ENCODE results near the gene CD6. TPM values are rescaled to one million over a fixed set of nuclear protein-coding genes. Genes with fewer than 3 reads are reported as not detected.

The CD6 gene
- polyA plus RNA-seq, 2 donors = 1.3 to 1.4 TPM

- Histone ChIP-seq H3K27ac (ENCODE audit: low read depth in 2 of 2, low read length in 1 of 2) (no peak overlapping the region), H3K27me3 (ENCODE audit: control insufficient read depth in 1 of 2, insufficient read depth in 2 of 2, low read length in 2 of 2) (no peaks in the 10 kb centered on the region), H3K4me3 (ENCODE audit: low read depth in 1 of 2, low read length in 2 of 2) (no peak overlapping the region), H3K36me3 (ENCODE audit: control insufficient read depth in 2 of 2, insufficient read depth in 2 of 2, low read length in 1 of 2) (no peaks in the 10 kb centered on the region), H3K9me3 (ENCODE audit: control insufficient read depth in 2 of 2, insufficient read depth in 1 of 2, low read depth in 1 of 2, low read length in 1 of 2) (no peaks in the 10 kb centered on the region), H3K4me1 (ENCODE audit: control insufficient read depth in 2 of 2, insufficient read depth in 2 of 2, low read length in 1 of 2) (no peaks in the 10 kb centered on the region)
- WGBS, 2 donors = 82 to 88% methylated on average over 3 of the region's 3 CpGs
These were observed 83.0 kb downstream of the CD6 start for GRCh38 chr11:61054513-61054912.

- Histone ChIP-seq H3K4me3 (ENCODE audit: low read depth in 1 of 2, low read length in 2 of 2) (no peak overlapping the region), H3K36me3 (ENCODE audit: control insufficient read depth in 2 of 2, insufficient read depth in 2 of 2, low read length in 1 of 2) (no peaks in the 10 kb centered on the region), H3K9me3 (ENCODE audit: control insufficient read depth in 2 of 2, insufficient read depth in 1 of 2, low read depth in 1 of 2, low read length in 1 of 2) (no peaks in the 10 kb centered on the region), H3K27ac (ENCODE audit: low read depth in 2 of 2, low read length in 1 of 2) (no peak overlapping the region), H3K27me3 (ENCODE audit: control insufficient read depth in 1 of 2, insufficient read depth in 2 of 2, low read length in 2 of 2) (no peaks in the 10 kb centered on the region), H3K4me1 (ENCODE audit: control insufficient read depth in 2 of 2, insufficient read depth in 2 of 2, low read length in 1 of 2) (no peaks in the 10 kb centered on the region)
- 82 to 83% methylated on average over 16 of the region's 16 CpGs for WGBS, 2 donors
These were observed 83.6 kb downstream of the CD6 start for GRCh38 chr11:61054927-61055562.

DNA sequence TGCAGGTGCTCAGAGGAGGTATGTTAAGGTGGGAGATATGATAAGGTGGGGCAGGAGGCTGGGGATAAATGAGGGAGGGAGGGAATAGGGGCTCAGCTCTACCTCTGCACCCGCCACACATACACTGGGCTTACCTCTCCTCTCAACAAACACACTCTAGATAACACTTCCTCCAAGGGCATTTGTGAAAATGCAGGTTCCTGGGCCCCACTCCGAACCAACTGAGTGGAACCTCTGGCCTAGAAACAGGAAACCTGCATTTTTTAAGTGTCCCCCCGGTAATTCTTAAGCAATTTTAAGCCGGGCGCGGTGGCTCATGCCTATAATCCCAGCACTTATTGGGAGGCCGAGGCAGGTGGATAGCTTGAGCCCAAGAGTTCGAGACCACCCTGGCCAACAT, 84.3 kb downstream of the CD6 start:
- H3K9me3 ChIP-seq (ENCODE audit: control insufficient read depth in 2 of 2, insufficient read depth in 1 of 2, low read depth in 1 of 2, low read length in 1 of 2) = no peaks in the 10 kb centered on the region
- peaks cover 0 to 2% of the 10 kb centered on the region in 2 donors for H3K4me1 ChIP-seq (ENCODE audit: control insufficient read depth in 2 of 2, insufficient read depth in 2 of 2, low read length in 1 of 2)
- H3K27me3 ChIP-seq (ENCODE audit: control insufficient read depth in 1 of 2, insufficient read depth in 2 of 2, low read length in 2 of 2) = no peaks in the 10 kb centered on the region
- H3K27ac ChIP-seq (ENCODE audit: low read depth in 2 of 2, low read length in 1 of 2) = no peak overlapping the region
- no peaks in the 10 kb centered on the region for H3K36me3 ChIP-seq (ENCODE audit: control insufficient read depth in 2 of 2, insufficient read depth in 2 of 2, low read length in 1 of 2)
- H3K4me3 ChIP-seq (ENCODE audit: low read depth in 1 of 2, low read length in 2 of 2) = no peak overlapping the region
- 92 to 96% methylated on average over 8 of the region's 8 CpGs for WGBS, 2 donors

DNA sequence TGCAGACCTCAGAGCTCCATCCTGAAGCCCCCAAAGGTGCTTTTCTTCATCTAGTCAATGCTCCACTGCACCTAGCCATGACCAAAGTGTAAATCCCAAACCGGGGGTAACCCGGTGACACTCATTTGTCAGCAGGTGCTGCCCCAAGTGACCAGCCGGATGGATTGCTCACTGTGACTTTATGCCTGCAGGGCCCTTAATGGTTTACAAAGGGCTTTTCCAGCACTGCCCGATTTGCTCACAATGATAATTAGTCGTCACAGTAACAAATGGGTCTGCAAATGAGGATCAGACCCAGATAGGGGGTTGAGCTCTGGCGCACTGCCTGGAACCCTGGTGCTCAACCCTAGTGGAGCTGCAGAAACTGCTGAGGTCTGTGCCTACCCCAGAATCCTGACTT, 85.1 kb downstream of the CD6 start:
- Histone ChIP-seq H3K4me3 (ENCODE audit: low read depth in 1 of 2, low read length in 2 of 2) (no peak overlapping the region), H3K36me3 (ENCODE audit: control insufficient read depth in 2 of 2, insufficient read depth in 2 of 2, low read length in 1 of 2) (no peaks in the 10 kb centered on the region)
- 72 to 74% methylated on average over 6 of the region's 6 CpGs for WGBS, 2 donors

GRCh38 chr11:61056981-61057380, 85.5 kb downstream of the CD6 start:
- H3K9me3 ChIP-seq (ENCODE audit: control insufficient read depth in 2 of 2, insufficient read depth in 1 of 2, low read depth in 1 of 2, low read length in 1 of 2) = no peaks in the 10 kb centered on the region
- H3K27ac ChIP-seq (ENCODE audit: low read depth in 2 of 2, low read length in 1 of 2) = no peak overlapping the region
- no peaks in the 10 kb centered on the region for H3K36me3 ChIP-seq (ENCODE audit: control insufficient read depth in 2 of 2, insufficient read depth in 2 of 2, low read length in 1 of 2)
- 83 to 87% methylated on average over 7 of the region's 7 CpGs for WGBS, 2 donors
- H3K27me3 ChIP-seq (ENCODE audit: control insufficient read depth in 1 of 2, insufficient read depth in 2 of 2, low read length in 2 of 2) = no peaks in the 10 kb centered on the region
- peaks cover 0 to 2% of the 10 kb centered on the region in 2 donors for H3K4me1 ChIP-seq (ENCODE audit: control insufficient read depth in 2 of 2, insufficient read depth in 2 of 2, low read length in 1 of 2)
- no peak overlapping the region for H3K4me3 ChIP-seq (ENCODE audit: low read depth in 1 of 2, low read length in 2 of 2)

More for the DNA sequence above, 85.1 kb downstream of the CD6 start:
- H3K9me3 ChIP-seq (ENCODE audit: control insufficient read depth in 2 of 2, insufficient read depth in 1 of 2, low read depth in 1 of 2, low read length in 1 of 2) = no peaks in the 10 kb centered on the region
- H3K27ac ChIP-seq (ENCODE audit: low read depth in 2 of 2, low read length in 1 of 2) = no peak overlapping the region
- peaks cover 0 to 2% of the 10 kb centered on the region in 2 donors for H3K4me1 ChIP-seq (ENCODE audit: control insufficient read depth in 2 of 2, insufficient read depth in 2 of 2, low read length in 1 of 2)
- H3K27me3 ChIP-seq (ENCODE audit: control insufficient read depth in 1 of 2, insufficient read depth in 2 of 2, low read length in 2 of 2) = no peaks in the 10 kb centered on the region

DNA sequence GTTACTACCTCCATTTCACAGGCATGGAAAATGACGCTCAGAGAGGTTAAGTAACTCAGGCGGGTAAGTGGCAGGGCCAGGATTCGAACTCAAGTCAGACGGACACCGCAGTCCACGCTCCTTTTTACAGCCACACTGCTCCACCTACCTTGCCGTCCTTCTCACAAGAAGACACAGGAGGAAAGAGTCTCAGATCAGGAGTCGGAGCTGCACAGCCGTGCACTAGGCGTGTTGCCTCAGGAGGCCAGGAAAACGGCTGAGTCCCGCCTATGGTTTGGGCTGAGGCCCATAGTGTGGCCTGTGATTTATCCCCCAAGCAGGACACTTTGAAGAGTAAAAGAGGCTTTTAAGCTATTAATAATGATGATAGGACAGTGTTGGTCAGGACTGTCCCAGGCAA, 86.1 kb downstream of the CD6 start:
- Histone ChIP-seq H3K27me3 (ENCODE audit: control insufficient read depth in 1 of 2, insufficient read depth in 2 of 2, low read length in 2 of 2) (no peaks in the 10 kb centered on the region), H3K4me1 (ENCODE audit: control insufficient read depth in 2 of 2, insufficient read depth in 2 of 2, low read length in 1 of 2) (peaks cover 0 to 2% of the 10 kb centered on the region in 2 donors), H3K4me3 (ENCODE audit: low read depth in 1 of 2, low read length in 2 of 2) (no peak overlapping the region), H3K27ac (ENCODE audit: low read depth in 2 of 2, low read length in 1 of 2) (no peak overlapping the region), H3K9me3 (ENCODE audit: control insufficient read depth in 2 of 2, insufficient read depth in 1 of 2, low read depth in 1 of 2, low read length in 1 of 2) (no peaks in the 10 kb centered on the region), H3K36me3 (ENCODE audit: control insufficient read depth in 2 of 2, insufficient read depth in 2 of 2, low read length in 1 of 2) (no peaks in the 10 kb centered on the region)
- 91 to 92% methylated on average over 12 of the region's 12 CpGs for WGBS, 2 donors

DNA sequence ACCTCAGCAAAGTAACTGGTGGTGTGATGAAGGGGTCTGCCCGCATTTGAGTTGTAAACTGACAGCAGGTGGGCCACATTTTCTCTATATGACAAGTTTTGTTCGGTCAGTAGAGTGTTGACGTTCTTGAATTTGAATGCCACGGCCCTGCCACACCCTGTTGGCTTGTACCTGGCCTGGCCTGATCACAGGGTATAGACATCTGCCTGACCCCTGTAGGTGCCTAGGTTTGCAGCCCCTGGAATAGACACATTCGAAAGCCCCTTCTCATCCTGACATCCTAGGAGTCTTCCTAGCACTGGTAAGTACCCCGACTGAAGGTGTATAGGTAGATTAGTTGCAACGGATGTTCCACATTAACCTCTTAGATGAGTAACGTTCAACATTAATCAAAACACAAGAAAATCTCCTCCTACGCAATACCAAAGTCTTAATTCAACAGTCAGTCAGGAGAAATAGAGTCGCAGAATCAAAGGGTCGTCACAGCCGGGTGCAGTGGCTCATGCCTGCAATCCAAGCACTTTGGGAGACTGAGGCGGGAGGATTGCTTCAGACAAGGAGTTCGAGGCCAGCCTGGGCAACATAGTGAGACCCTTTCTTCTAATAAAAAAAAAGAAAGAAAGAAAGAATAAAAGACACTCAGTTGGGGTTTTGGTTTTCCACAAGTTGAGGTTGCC, 87.2 kb downstream of the CD6 start:
- no peaks in the 10 kb centered on the region for H3K36me3 ChIP-seq (ENCODE audit: control insufficient read depth in 2 of 2, insufficient read depth in 2 of 2, low read length in 1 of 2)
- no peak overlapping the region for H3K27ac ChIP-seq (ENCODE audit: low read depth in 2 of 2, low read length in 1 of 2)
- H3K4me3 ChIP-seq (ENCODE audit: low read depth in 1 of 2, low read length in 2 of 2) = no peak overlapping the region
- no peaks in the 10 kb centered on the region for H3K27me3 ChIP-seq (ENCODE audit: control insufficient read depth in 1 of 2, insufficient read depth in 2 of 2, low read length in 2 of 2)
- 88 to 89% methylated on average over 14 of the region's 14 CpGs for WGBS, 2 donors
- no peaks in the 10 kb centered on the region for H3K9me3 ChIP-seq (ENCODE audit: control insufficient read depth in 2 of 2, insufficient read depth in 1 of 2, low read depth in 1 of 2, low read length in 1 of 2)
- H3K4me1 ChIP-seq (ENCODE audit: control insufficient read depth in 2 of 2, insufficient read depth in 2 of 2, low read length in 1 of 2) = peaks cover 0 to 2% of the 10 kb centered on the region in 2 donors

DNA sequence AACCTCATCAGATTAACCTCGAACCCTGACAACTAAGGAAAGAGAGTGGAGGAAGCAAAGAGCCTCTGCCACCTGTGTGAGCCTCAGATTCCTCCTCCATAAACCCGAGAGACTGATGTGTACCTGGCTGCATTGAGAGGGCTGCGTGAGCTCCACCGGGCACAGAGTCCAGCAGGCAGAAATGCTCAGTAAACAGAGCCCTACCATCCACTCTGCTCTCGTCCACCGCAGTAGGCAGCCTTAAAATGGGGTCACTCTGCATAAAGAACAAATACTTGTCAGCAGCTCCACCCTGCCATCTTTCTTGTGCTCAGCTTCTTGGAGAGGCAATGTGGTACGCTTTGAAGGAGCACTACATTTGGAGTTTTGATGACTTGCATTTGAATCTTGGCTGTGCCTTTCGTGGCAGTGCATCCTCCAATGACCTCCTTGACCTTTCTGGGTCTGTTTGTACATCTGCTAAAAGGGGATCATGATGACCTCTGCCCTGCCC, 87.8 kb downstream of the CD6 start:
- H3K4me3 ChIP-seq (ENCODE audit: low read depth in 1 of 2, low read length in 2 of 2) = no peak overlapping the region
- no peaks in the 10 kb centered on the region for H3K36me3 ChIP-seq (ENCODE audit: control insufficient read depth in 2 of 2, insufficient read depth in 2 of 2, low read length in 1 of 2)
- WGBS, 2 donors = 82 to 90% methylated on average over 8 of the region's 8 CpGs
- no peaks in the 10 kb centered on the region for H3K27me3 ChIP-seq (ENCODE audit: control insufficient read depth in 1 of 2, insufficient read depth in 2 of 2, low read length in 2 of 2)
- peaks cover 0 to 2% of the 10 kb centered on the region in 2 donors for H3K4me1 ChIP-seq (ENCODE audit: control insufficient read depth in 2 of 2, insufficient read depth in 2 of 2, low read length in 1 of 2)
- H3K27ac ChIP-seq (ENCODE audit: low read depth in 2 of 2, low read length in 1 of 2) = no peak overlapping the region
- no peaks in the 10 kb centered on the region for H3K9me3 ChIP-seq (ENCODE audit: control insufficient read depth in 2 of 2, insufficient read depth in 1 of 2, low read depth in 1 of 2, low read length in 1 of 2)

- Histone ChIP-seq H3K9me3 (ENCODE audit: control insufficient read depth in 2 of 2, insufficient read depth in 1 of 2, low read depth in 1 of 2, low read length in 1 of 2) (no peaks in the 10 kb centered on the region), H3K27me3 (ENCODE audit: control insufficient read depth in 1 of 2, insufficient read depth in 2 of 2, low read length in 2 of 2) (no peaks in the 10 kb centered on the region), H3K36me3 (ENCODE audit: control insufficient read depth in 2 of 2, insufficient read depth in 2 of 2, low read length in 1 of 2) (no peaks in the 10 kb centered on the region), H3K27ac (ENCODE audit: low read depth in 2 of 2, low read length in 1 of 2) (peak overlapping the region; percentile 63 to 82), H3K4me3 (ENCODE audit: low read depth in 1 of 2, low read length in 2 of 2) (no peak overlapping the region), H3K4me1 (ENCODE audit: control insufficient read depth in 2 of 2, insufficient read depth in 2 of 2, low read length in 1 of 2) (peaks cover 0 to 2% of the 10 kb centered on the region in 2 donors)
- 46 to 52% methylated on average over 13 of the region's 13 CpGs for WGBS, 2 donors
These were observed 89.8 kb downstream of the CD6 start for GRCh38 chr11:61061081-61061826.
